Stimulated activated effector memory CD8-positive, alpha-beta T cell treated with anti-CD3 and anti-CD28 coated beads, Interleukin-12 subunit alpha, Interleukin-12 subunit beta, amount 100 ng/mL, for 72 hours (primary cell): ENCODE results near the gene LEKR1.
"Not testable (repeated sequence)": the region's sequence is repeated elsewhere in the genome, so short reads cannot be mapped to it uniquely, and the experiment has no call there.

Source experiments
- ATAC-seq: fragments of 150-1000 bp; cut with Tn5 transposase; 2 replicates; pipeline ENCODE4 v1.10.0; 2021
- DNase-seq, 2 donors: peaks; one replicate each; pipeline ENCODE4 v3.0.0; 2021 to 2022; ENCODE audit warnings: low spot score in 2 of 2
- H3K27ac Mint-ChIP-seq: one replicate; pipeline ENCODE4 v1.8.0; 2022; ENCODE audit warnings: mild to moderate bottlenecking, mixed read lengths
- H3K36me3 Mint-ChIP-seq: one replicate; pipeline ENCODE4 v1.8.0; 2022; ENCODE audit warnings: mild to moderate bottlenecking, mixed read lengths
- H3K4me1 Mint-ChIP-seq: one replicate; pipeline ENCODE4 v1.8.0; 2022; ENCODE audit warnings: mixed read lengths
- H3K4me3 Mint-ChIP-seq: one replicate; pipeline ENCODE4 v1.8.0; 2022; ENCODE audit warnings: mild to moderate bottlenecking, mixed read lengths
- H3K9me3 Mint-ChIP-seq: one replicate; pipeline ENCODE4 v1.8.0; 2022; ENCODE audit warnings: mixed read lengths

The LEKR1 gene

DNA sequence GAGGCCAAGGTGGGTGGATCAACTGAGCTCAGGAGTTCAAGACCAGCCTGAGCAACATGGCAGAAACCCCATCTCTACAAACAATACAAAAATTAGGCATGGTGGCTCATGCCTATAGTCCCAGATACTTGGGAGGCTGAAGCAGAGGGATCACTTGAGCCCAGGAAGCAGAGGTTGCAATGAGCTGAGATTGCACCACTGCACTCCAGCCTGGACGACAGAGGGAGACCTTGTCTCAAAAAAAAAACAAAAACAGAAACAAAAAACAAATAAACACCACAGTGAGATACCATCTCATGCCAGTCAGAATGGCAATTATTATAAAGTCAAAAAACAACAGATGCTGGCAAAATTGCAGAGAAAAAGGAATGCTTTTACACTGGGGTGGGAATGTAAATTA lies 69.2 kb downstream of the LEKR1 start:
- DNase-seq, H3K27ac Mint-ChIP-seq, H3K4me1 Mint-ChIP-seq, ATAC-seq, H3K4me3 Mint-ChIP-seq, H3K36me3 Mint-ChIP-seq, H3K9me3 Mint-ChIP-seq: not testable (repeated sequence)

DNA sequence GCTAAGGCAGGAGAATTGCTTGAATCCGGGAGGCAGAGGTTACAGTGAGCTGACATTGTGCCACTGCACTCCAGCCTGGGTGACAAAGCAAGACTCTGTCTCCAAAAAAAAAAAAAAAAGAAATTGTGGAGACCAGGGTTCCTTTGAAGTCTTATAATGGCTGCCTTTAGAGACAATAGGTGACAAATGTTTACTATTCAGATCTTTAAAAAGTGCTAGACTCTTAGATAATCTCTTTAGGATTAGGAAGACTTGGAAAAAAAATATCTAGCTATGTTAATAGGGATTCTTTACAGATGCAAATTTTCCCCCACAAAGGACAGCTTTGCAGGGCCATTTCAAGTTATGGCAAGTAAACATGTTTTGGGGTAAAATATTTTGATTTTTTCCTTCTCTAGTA lies 71.7 kb downstream of the LEKR1 start:
- DNase-seq, H3K27ac Mint-ChIP-seq, H3K4me1 Mint-ChIP-seq, H3K4me3 Mint-ChIP-seq, H3K9me3 Mint-ChIP-seq, H3K36me3 Mint-ChIP-seq, ATAC-seq: not testable (repeated sequence)

DNA sequence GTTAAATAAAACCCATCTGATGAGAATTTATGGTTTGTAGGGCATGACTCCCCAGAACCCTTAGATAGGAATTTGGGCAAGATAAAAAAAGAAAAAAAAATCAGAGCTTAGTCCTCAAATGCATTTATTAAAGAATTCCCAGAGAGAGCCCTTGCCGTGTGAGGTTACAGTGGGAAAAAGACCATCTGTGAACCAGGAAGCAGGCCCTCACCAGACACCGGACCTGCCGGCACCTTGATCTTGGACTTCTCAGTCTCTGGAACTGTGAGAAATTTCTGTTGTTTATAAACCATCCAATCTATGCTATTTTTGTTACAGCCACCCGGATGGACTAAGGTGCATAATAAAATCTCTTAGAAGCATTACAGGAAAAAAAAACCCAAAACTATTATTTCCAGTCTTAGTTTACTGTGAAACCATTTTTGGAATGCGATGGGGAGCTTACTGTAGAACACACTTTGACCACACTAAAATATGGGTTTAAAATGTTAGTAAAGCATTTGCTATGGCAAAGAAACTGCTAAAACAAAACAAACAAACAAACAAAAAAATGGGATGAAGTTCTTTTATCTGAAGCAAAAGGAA lies 72.2 kb downstream of the LEKR1 start:
- no peak for DNase-seq
- H3K4me1 Mint-ChIP-seq, result no peaks in the 10 kb centered on the region
- no peak overlapping the region for H3K27ac Mint-ChIP-seq
- no peak for ATAC-seq
- no peaks in the 10 kb centered on the region for H3K36me3 Mint-ChIP-seq
- H3K9me3 Mint-ChIP-seq, result peaks cover 6% of the 10 kb centered on the region
- H3K4me3 Mint-ChIP-seq, result no peak overlapping the region

DNA sequence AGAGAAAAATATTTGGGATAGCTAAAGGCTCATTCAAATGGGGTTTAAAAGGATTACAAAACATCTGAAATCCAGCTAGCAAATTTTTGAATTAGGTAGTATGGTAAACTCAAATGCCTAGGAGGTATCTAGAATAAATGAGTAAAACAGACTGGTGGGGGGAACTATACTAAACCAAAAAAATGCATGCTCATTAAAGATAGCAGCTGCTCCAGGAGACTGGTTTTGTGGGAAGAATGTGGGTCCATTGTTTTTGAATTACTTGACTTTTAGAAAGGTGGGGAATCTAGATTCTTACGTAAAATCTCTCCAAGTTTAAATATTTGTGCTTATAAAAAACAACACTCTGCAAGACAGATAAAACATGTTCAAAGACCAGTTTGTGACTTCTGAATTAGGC lies 73.8 kb downstream of the LEKR1 start:
- Mint-ChIP-seq H3K4me3 (no peak overlapping the region), H3K36me3 (no peaks in the 10 kb centered on the region), H3K9me3 (peaks cover 3% of the 10 kb centered on the region), H3K4me1 (no peaks in the 10 kb centered on the region), H3K27ac (no peak overlapping the region)
- DNase-seq (no peak), ATAC-seq (no peak)

DNA sequence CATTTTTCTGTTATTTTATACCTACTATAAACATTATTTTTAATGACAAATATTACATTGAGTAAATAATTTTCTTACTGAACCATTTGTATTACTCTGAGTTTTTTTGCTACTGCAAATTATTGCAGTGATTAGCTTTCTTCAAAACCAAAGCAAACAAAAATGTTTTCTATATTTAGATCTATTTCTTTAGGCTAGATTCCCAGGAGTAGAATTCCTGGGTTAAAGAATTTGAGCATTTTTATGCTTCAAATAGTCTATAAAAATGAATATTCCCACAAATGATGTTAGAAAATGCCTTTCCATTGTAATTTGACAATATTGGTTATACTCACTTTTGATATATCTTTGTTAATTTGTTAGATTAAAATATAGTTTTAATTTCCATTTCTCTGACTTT lies 76.8 kb downstream of the LEKR1 start:
- Mint-ChIP-seq H3K27ac (no peak overlapping the region), H3K4me1 (no peaks in the 10 kb centered on the region), H3K9me3 (no peaks in the 10 kb centered on the region), H3K36me3 (no peaks in the 10 kb centered on the region), H3K4me3 (no peak overlapping the region)
- DNase-seq (no peak), ATAC-seq (no peak)

DNA sequence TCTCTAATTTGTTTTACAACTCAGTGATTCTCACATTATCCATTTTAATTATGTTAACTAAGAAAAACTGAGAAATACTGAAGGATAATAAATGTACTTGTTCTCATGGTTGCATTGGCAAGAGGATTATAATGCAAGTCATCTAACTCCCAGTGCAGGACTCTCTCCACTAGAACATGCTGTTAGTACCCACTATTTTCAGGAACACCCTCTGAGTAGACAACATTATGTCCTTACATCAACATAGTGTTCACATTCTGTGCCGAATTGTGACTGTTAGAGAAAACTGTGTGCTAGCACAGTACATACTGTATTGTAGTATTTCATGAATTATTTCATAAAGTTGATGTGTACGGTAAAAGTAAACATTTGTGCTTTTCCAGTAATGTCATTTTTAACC lies 80.1 kb downstream of the LEKR1 start:
- Mint-ChIP-seq H3K9me3 (no peaks in the 10 kb centered on the region), H3K4me1 (no peaks in the 10 kb centered on the region), H3K4me3 (no peak overlapping the region), H3K27ac (no peak overlapping the region), H3K36me3 (no peaks in the 10 kb centered on the region)
- ATAC-seq, result no peak
- no peak for DNase-seq

DNA sequence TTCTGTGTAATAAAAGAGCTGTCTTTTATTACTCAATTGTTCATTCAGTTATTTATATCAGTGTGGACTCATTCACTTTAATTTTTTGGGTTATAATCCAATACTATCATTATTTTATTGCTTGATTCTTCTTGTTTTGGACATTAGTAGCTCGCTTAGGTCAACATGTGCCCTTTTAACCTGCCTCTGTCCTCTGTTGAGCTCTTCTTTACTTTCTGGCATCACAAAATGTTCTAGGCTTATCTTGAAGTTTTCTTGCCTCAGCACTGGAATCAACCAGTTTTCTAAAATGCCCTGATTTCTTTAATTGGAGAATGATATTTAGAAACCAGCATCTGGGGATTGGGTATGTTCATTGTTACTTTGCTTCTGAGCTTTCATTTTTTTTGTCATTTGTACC lies 82.2 kb downstream of the LEKR1 start:
- ATAC-seq (no peak), DNase-seq (no peak)
- Mint-ChIP-seq H3K27ac (no peak overlapping the region), H3K4me3 (no peak overlapping the region), H3K4me1 (no peaks in the 10 kb centered on the region), H3K9me3 (no peaks in the 10 kb centered on the region), H3K36me3 (no peaks in the 10 kb centered on the region)

DNA sequence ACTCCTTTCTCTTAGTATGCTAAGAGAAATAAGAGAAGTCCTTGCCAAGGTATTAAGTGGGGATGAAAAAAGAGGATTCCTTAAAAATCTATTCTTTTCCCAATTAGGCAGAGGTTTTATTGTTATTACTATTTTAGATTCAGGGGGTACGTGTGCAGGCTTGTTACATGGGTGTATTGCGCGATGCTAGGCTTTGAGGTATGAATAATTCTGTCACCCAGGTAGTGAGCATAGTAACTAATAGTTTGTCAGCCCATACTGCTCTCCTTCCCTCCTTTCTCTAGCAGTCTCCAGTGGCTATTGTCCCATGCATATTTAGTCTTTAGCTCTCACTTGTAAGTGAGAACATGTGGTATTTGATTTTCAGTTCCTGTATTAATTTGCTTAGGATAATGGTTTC lies 83.9 kb downstream of the LEKR1 start:
- ATAC-seq (no peak), DNase-seq (no peak)
- Mint-ChIP-seq H3K27ac (no peak overlapping the region), H3K4me1 (no peaks in the 10 kb centered on the region), H3K4me3 (no peak overlapping the region), H3K36me3 (no peaks in the 10 kb centered on the region), H3K9me3 (peaks cover 3% of the 10 kb centered on the region)

DNA sequence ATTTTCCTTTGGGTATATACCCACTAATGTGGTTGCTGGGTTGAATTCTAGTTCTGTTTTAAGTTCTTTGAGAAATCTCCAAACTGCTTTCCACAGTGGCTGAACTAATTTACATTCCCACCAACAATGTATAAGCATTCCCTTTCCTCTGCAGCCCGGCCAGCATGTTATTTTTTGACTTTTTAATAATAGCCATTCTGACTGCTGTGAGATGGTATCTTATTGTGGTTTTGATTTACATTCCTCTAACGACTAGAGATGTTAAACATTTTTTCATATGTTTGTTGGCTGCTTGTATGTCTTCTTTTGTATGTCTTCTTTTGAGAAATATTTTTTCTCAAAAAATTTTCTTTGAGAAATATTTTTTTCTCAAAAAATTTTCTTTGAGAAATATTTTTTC lies 84.7 kb downstream of the LEKR1 start:
- ATAC-seq, H3K9me3 Mint-ChIP-seq, DNase-seq, H3K4me1 Mint-ChIP-seq, H3K36me3 Mint-ChIP-seq, H3K4me3 Mint-ChIP-seq, H3K27ac Mint-ChIP-seq: not testable (repeated sequence)

DNA sequence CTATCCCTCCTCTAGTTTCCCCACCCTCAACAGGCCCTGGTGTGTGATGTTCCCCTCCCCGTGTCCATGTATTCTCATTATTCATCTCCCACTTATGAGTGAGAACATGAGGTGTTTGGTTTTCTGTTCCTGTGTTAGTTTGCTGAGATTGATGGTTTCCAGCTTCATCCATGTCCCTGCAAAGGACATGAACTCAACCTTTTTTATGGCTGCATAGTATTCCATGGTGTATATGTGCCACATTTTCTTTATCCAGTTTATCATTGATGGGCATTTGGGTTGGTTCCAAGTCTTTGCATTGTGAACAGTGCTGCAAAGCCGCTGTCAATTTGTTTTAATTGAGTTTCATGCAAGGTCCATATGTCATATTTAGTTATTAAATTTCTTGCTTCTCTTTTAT lies 88.1 kb downstream of the LEKR1 start:
- H3K4me1 Mint-ChIP-seq, H3K27ac Mint-ChIP-seq, DNase-seq, H3K36me3 Mint-ChIP-seq, H3K9me3 Mint-ChIP-seq, ATAC-seq, H3K4me3 Mint-ChIP-seq: not testable (repeated sequence)

DNA sequence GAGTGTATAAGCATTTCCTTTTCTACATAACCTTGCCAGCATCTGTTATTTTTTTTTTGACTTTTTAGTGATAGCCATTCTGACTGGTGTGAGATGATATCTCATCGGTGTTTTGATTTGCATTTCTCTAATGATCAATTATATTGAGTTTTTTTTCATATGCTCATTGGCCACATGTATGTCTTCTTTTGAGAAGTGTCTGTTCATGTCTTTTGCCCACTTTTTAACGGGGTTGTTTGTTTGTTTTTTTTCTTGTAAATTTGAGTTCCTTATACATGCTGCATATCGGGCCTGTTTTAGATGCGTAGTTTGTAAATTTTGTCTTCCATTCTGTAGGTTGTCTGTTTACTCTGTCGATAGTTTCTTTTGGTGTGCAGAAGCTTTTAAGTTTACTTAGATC lies 89.2 kb downstream of the LEKR1 start:
- H3K36me3 Mint-ChIP-seq, result no peaks in the 10 kb centered on the region
- H3K4me1 Mint-ChIP-seq, result no peaks in the 10 kb centered on the region

DNA sequence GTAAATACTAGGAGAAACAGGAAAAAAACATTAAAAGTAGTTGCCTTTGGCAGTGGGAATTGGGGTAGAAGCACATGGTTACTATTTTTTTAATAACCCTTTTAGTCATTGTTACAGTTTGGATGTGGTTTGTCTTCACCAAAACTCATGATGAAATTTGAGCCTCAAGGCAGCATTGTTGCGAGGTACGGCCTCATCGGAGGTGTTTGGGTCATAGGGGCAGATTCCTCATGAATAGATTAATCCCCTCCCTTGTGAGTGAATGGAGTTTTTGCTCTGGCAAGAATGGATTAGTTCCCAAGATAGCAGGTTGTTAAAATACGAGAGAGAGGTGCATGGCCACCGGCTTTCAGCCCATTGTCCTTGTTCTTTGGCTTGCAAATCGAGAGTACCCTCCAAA lies 92.6 kb downstream of the LEKR1 start:
- ATAC-seq (no peak), DNase-seq (no peak)
- Mint-ChIP-seq H3K27ac (no peak overlapping the region), H3K36me3 (no peaks in the 10 kb centered on the region), H3K9me3 (peaks cover 3% of the 10 kb centered on the region), H3K4me3 (no peak overlapping the region), H3K4me1 (no peaks in the 10 kb centered on the region)

More for the DNA sequence above, 89.2 kb downstream of the LEKR1 start:
- peaks cover 3% of the 10 kb centered on the region for H3K9me3 Mint-ChIP-seq
- H3K27ac Mint-ChIP-seq, result no peak overlapping the region
- DNase-seq, result no peak
- no peak for ATAC-seq
- no peak overlapping the region for H3K4me3 Mint-ChIP-seq

DNA sequence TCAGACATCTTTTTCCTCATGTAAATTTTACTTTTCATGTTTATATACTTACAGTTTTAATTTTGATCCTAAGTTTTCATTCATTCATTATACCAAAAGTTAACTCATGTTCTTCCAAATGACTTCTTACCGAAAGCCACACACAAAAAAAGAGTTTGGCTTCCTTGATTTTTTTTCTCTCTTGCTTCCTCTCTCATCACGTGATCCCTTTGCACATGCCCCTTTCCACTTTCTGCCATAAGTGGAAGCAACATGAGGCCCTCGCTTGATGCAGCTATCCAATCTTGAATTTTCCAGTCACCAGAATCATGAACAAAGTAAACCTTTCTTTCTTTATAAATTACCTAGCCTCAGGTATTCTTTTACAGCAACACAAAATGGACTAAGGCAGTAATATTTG lies 93.7 kb downstream of the LEKR1 start:
- H3K27ac Mint-ChIP-seq, result no peak overlapping the region
- no peaks in the 10 kb centered on the region for H3K36me3 Mint-ChIP-seq
- H3K9me3 Mint-ChIP-seq, result no peaks in the 10 kb centered on the region
- DNase-seq (no peak), ATAC-seq (no peak)
- H3K4me1 Mint-ChIP-seq, result no peaks in the 10 kb centered on the region
- H3K4me3 Mint-ChIP-seq, result no peak overlapping the region

DNA sequence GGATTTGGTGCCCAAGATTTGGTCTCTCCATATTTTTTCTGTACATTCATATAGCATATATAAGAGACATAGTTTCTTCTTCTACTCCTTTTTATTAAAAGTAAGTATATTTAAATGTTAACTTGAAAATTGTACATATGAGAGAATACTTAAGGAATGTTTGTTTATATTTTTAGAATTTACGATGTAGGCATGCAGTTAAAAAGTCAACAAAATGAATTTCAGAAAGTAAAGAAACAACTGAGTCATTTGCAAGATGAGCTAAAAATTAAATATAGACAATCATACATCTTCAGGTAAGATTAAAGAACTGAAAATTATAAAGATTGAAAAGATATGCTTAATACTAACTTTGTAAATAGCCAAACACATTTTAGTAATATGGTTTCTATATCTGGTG lies 94.2 kb downstream of the LEKR1 start:
- no peaks in the 10 kb centered on the region for H3K4me1 Mint-ChIP-seq
- no peaks in the 10 kb centered on the region for H3K9me3 Mint-ChIP-seq
- no peak for ATAC-seq
- no peak for DNase-seq
- no peaks in the 10 kb centered on the region for H3K36me3 Mint-ChIP-seq
- H3K4me3 Mint-ChIP-seq, result no peak overlapping the region
- no peak overlapping the region for H3K27ac Mint-ChIP-seq

DNA sequence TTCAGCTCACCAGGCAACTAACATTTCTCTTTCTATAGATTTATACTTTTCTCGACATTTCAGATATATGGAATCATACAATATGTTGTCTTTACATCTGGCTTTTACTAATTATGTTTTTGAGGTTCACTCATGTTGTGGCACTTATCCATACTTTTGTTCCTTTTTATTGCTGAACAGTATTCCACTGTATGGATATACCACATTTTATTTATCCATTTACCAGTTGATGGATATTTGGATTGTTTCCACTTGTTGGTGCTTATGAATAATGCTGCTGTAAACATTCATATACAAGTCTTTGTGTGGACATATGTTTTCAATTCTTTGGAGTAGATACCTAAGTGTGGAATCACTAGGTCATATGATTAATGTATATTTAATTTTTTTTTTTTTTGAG lies 97.2 kb downstream of the LEKR1 start:
- H3K27ac Mint-ChIP-seq, result no peak overlapping the region
- DNase-seq (no peak), ATAC-seq (no peak)
- H3K4me1 Mint-ChIP-seq, result no peaks in the 10 kb centered on the region
- no peaks in the 10 kb centered on the region for H3K36me3 Mint-ChIP-seq
- H3K9me3 Mint-ChIP-seq, result peaks cover 4% of the 10 kb centered on the region
- H3K4me3 Mint-ChIP-seq, result no peak overlapping the region

DNA sequence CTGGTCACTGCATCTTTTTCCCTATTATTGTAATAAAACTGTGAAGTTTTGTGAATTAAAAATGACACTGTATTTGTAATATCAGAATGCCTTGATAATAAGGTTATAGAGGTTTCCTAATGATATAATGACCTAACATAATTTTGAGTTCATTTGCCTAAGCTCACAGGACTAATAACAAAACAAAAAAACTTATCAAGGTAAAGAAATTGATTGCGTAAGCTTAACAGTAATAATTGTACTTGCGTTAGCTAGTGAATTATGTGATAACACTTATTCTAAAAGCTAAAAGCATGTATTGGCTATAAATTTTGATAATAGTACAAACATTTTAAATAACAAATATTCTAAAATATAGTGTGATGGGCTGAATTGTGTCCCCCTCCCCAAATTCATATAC lies 112.6 kb downstream of the LEKR1 start:
- DNase-seq (no peak), ATAC-seq (no peak)
- H3K9me3 Mint-ChIP-seq, result no peaks in the 10 kb centered on the region
- no peaks in the 10 kb centered on the region for H3K36me3 Mint-ChIP-seq
- no peak overlapping the region for H3K4me3 Mint-ChIP-seq
- H3K27ac Mint-ChIP-seq, result no peak overlapping the region
- no peaks in the 10 kb centered on the region for H3K4me1 Mint-ChIP-seq

DNA sequence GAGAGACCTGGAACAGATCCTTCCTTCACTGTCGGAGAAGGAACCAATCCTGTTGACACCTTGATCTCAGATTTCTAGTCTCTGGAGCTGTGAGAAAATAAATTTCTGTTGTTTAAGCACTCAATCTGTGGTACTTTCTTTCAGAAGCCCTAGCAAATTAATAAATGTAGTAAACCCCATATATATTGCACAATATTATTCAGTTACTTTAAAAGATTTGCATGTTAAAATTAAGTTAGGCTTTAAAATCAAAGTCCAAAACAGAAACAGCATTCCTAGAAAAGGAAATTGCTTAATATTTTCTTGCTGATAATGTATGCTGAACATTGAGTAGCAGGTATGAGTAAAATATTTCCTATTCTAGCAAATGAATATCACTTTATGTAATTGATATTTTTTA lies 113.2 kb downstream of the LEKR1 start:
- Mint-ChIP-seq H3K9me3 (no peaks in the 10 kb centered on the region), H3K4me3 (no peak overlapping the region), H3K27ac (no peak overlapping the region), H3K36me3 (no peaks in the 10 kb centered on the region), H3K4me1 (no peaks in the 10 kb centered on the region)
- DNase-seq (no peak), ATAC-seq (no peak)
